Cardiac septum (tissue), 1 donor: Measurements from ENCODE around the gene DUSP22. TPM values are rescaled to one million over a fixed set of nuclear protein-coding genes. Genes with fewer than 3 reads are reported as not detected.
"Not testable (repeated sequence)": the region's sequence is repeated elsewhere in the genome, so short reads cannot be mapped to it uniquely, and the experiment has no call there.

Experiments
- DNase-seq: peaks from one replicate; pipeline ENCODE4 v3.0.0-alpha.2; 2020; ENCODE audit warnings: low spot score
- intact Hi-C: fragments of 100-400 bp; cut with DNase I; formaldehyde crosslinking; loops from one replicate; pipeline ENCODE4 v1.14.0; 2022
- total RNA-seq: library from RNA; stranded (reverse); fragmentation: NEBNext Ultra II Directional; extraction: Animal tissue kit (Norgen Biotek cat#: 25700); gene quantifications from one replicate; pipeline ENCODE4 v1.2.1, GENCODE V29; 2021
- donor health status: DM: no; HTN: no; CAD: no.

DUSP22 gene
- total RNA-seq, 1 donor from 2014 or later, result 49.2 TPM

DNA sequence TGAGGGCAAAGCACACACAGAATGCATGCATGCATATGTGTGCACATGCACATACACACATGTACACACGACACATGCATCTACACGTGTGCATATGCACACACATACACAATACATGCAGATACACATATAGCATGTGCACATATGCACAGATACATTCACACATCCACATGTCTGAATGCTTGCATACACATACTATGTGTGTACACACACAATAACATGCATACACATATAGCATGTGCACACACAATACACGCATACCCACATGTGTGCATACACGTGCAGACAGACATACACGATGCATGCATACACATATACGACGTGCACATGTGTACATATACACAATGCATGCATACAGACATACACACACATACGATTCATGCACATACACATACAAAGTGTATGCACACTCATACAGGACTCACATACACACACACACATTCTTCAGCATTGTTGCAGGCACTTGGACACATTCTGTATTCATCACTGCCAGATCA, 75.1 kb downstream of the DUSP22 start:
- intact Hi-C loops, result no loop called here
- no peak for DNase-seq

DNA sequence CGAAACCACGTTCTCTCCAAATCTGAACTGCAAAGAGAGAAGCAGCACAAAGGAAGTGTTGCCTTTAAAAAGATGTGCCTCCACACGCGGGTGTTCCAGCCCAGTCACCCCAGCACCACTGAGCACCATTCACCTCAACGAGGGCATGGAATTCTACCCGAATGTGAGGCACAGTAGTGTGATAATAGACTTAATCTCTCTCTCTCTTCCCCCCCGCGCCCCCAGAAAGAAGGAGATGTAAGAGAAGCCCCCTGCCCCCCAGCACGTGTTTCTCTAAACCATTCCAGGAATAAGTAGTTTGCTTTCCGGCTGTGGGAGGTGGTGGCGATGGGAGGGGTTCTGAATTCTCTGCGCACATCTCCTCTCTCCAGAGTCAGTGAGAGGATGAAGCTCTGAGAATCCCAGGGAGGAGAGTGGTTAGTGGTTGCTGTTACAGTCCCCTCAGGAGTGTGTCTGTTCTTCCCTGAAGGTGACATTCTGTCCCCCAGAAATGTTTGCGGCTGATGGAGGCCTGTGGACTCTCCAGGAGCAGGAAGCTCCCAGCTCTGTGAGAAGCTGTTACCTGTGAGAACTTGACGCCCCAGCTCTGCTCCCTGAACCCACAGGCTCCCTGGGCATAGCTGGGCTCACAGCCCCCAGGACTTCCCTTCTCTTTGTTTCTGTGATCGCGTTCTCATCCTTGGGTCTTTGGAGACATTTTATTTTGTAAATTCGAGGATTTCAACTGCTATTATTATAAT, 75.8 kb downstream of the DUSP22 start:
- intact Hi-C loops, result no loop called here
- DNase-seq, result no peak

DNA sequence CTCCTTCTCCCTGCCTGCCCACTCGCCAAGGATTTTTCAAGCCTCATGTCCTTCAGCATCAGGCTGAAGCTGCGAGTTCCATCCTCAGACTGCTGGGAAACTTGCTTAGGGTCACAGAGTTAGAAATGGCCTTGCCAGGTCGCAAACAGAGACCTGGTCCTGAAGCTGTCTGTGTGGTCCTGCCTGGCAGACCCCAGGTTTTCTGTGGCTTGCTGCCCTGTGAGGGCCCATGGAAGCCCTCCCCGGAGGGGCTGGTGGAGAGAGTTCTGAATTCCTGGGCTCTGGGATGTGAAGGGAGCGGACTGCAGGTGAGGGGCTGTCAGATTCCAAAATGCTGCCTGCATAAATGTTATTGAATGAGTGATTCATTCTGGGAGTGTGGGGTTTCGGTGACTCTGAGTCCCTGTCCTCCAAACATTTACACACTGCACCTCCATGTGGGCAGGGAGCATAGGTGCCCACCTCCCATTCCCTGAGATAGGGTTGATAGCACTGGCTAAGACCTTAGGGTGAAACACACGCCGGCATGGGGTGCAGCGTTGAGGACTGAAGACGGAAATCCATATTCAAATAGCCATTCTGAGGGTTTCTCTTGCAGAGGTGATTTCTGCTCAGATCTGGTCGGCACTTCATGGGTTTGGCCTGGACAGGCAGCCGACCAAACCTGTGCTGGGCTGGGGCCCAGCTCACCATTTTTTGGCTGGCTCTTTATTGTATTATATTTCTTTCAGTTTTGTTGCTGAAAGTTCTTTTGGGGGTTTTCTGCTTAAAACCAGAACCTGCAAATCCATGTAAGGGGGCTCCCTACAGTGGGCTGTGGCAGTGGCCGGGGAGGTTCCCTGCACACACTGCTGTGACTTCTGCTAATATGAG, 77.5 kb downstream of the DUSP22 start:
- no peak for DNase-seq
- intact Hi-C loops, result no loop called here

DNA sequence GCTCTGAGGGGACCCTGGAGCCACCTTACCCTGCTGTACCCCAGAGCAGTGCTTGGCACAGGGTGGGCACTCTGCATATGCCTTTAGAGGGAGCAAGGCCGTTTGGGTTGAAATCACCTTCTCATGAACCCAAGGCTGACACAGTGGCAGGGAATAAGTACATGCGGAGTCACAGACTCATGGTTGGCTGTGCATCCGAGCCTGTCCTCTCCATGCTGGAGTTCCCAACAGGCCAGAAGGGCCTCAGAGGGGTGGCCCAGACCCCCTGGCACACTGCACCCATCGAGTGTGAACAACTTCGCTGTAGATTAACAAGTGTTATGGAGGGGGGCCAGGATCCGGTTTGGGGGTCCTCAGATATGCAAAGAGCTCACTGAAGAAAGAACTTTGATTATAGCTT, 78.3 kb downstream of the DUSP22 start:
- intact Hi-C loops, result no loop called here
- no peak for DNase-seq

DNA sequence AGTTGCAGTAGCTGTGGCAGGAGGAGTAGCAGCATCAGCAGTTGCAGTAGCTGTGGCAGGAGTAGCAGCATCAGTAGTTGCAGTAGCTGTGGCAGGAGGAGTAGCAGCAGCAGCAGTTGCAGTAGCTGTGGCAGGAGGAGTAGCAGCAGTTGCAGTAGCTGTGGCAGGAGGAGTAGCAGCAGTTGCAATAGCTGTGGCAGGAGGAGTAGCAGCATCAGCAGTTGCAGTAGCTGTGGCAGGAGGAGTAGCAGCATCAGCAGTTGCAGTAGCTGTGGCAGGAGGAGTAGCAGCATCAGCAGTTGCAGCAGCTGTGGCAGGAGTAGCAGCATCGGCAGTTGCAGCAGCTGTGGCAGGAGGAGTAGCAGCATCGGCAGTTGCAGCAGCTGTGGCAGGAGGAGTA, 79.6 kb downstream of the DUSP22 start:
- intact Hi-C loops, DNase-seq: not testable (repeated sequence)

DNA sequence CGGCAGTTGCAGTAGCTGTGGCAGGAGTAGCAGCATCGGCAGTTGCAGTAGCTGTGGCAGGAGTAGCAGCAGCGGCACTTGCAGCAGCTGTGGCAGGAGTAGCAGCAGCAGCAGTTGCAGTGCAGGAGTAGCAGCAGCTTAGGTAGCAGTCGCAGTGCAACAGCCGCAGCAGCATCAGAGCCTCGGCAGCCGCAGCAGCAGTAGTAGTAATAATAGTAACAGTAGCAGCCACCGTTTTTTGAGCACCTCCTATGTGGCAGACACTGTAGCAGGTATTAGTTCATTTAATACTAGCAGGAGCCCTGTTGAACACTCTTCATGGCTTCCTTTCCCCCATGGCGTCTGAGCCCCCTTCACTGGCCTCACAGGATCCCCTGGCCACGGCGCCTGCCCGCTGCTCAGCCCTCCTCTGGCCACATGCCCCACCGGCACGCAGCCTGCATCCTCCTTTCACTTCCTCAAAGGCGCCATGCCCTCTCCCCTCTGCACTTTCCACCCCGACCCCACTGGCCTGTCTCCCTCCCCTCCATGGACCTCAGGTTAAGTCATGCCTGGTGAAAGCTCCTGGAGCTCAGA, 80.1 kb downstream of the DUSP22 start:
- DNase-seq, result no peak
- intact Hi-C loops, result no loop called here

DNA sequence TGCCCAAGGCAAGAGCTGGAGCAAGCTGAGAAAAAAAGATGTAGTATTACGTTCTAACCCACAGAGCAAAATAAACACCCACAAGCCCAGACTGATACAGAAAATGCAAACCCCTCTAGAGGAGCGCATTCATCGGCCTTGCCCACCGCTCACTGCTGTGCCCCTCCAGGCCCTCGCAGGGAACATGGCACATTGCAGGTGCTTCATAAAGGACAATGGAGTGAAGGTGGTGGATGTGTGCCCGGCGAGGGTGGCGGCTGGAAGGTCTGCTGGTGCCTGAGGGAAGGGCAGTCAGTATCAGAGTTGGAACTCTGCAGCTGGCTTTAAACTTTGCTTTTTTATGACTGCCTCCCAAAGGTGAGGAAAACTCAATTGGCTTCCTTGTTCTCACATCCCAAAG, 80.7 kb downstream of the DUSP22 start:
- intact Hi-C loops, result no loop called here
- DNase-seq, result no peak

DNA sequence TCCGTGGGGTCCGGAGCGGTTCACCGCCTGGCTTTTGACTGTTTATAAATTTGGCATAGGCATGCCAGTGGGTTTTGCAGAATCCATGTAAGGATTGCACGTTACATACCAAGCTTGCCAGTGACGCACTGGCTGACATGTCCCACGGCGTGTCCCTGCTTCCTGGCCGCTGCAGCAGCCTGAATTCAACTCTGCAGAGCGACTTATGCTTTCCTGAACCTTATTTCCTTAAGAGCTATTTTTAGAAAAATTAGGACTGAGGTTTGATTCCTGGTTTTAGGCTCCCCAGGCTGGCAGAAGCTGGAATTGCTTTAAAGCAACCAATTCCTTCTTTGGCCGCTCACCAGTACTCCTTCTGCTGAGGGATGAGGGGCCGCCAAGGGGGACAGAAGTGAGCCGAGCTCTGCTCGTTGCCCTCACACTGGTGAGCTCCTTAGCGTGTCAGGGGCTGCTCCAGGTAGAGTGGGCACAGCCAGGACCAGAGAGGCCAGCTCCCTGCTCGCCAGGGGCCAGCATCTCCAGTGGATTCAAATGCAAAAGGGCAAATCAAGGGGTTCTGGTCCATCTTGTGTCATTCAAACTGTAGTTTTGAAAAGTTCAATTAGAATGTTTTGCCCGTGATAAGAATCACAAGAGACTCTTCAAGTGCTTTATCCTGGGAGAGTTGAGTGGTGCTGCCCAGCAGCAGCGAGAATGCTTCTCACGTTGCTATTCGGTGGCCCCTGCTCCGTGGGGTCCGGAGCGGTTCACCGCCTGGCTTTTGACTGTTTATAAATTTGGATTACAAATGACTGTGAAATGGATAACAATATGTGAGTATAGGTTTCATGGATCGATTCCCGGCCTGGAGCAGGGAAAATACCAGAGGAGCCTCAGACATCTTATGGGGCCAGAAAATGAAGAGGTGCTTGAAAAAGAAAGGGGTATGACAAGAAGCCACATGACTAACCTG, 81.8 kb downstream of the DUSP22 start:
- no peak for DNase-seq
- intact Hi-C loops, result no loop called here

DNA sequence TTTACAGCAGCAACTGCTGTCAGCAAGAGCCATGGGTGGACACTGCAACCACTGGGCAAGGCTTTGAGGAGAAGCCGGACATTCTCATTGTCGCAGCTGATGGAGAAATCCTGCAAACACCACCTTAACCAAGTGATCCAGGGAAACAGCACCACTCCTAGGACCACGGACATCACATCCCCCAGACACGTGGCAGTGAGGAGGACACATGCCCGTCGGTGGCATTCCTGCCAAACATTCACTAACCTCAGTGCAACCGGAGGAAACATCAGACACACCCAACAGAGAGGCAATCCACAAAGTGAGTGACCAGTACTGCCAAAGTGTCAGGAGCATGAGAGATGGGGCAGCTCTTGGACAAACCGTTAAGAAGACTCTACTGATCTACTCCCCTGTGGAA, 82.7 kb downstream of the DUSP22 start:
- DNase-seq, result no peak
- intact Hi-C loops, result no loop called here

DNA sequence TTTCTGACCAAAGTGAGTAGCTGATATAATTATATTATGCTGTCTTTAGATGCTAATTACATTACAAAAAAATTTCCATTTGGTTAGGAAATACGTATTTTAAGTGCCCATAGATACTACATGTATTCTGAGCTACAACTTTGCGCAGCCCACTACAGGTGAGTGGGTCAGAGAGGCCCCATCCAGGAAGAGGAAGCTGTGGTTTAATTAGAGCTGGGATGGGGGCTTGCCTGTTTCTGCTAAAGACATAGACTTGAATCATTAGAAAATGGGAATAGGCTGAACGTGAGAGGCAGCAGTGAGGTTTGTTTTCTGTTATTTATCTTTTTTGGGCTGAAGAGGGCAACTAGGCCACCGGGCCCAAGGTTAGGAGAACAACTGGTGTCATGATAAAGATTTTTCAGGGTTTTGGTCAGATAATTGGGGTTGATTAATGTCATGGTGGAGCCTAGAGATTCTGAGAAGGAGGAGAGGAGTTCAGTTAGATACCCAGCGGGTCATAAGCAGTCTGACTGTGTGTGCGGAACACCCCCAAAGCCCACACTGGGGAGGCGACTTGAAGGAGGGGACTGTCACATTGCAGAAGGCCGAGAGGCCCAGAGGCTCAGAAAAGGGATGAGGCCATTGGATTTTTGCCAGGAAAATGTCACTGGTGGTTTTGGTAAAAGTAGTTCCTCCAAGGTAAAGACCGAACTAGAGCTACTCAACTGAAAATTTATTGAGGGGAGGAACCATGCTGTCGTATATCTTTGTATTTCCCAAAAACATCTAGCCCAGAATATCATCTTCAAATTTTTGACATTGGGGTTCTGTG, 84.7 kb downstream of the DUSP22 start:
- no peak for DNase-seq
- intact Hi-C loops, result no loop called here

DNA sequence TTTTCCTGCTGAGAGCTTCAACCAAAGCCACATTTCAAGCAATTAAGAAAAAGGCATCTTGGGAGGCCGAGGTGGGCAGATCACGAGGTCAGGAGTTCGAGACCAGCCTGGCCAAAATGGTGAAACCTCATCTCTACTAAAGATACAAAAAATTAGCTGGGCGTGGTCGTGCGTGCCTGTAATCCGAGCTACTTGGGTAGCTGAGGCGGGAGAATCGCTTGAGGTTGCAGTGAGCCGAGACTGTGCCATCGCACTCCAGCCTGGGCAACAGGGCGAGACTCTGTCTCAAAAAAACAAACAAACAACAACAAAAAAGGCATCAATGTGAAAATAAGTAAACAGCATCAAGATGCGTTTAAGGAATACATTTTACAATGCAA, 85.3 kb downstream of the DUSP22 start:
- intact Hi-C loops, result not testable (repeated sequence)

DNA sequence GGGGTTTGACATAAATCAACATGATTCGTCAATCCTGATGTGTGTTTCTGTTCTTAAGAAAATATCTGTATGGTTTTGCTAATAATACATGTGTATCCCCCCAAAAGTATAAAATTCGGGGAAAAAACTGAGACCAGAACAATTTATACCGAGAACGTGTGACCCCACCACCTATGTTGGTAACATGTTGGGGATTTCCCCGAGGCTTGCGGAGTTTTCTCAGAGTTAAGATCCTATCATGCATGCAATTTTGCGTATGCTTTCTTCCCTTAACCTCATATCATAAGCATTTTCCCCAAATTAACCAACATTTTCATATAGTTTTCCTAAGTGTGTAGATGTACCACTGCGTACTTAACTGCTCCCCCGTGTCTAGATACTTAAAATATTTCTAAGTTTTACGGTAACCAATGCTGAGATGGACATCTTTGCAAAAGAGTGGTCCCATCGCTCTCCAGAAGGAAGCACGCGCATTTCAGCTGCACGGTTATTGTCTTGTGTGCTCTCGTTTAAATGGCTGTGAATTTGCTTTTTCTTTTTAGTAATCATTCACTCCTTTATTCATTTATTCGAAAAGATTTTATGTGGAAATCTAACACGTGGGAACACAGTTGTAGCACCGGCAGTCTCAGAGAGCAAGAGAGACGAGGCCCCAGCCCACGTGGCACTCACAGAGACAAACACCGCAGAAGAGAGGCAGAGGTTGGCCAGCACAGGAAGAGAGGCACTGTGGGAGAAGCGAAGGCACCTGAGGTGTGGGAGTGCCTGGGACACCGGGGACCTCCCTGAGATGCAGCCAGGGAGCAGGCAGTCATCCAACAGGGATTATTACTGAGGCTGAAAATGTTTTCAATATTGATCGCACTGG, 86.0 kb downstream of the DUSP22 start:
- DNase-seq, result no peak
- intact Hi-C loops, result no loop called here

More for the DNA sequence above, 85.3 kb downstream of the DUSP22 start:
- not testable (repeated sequence) for DNase-seq

DNA sequence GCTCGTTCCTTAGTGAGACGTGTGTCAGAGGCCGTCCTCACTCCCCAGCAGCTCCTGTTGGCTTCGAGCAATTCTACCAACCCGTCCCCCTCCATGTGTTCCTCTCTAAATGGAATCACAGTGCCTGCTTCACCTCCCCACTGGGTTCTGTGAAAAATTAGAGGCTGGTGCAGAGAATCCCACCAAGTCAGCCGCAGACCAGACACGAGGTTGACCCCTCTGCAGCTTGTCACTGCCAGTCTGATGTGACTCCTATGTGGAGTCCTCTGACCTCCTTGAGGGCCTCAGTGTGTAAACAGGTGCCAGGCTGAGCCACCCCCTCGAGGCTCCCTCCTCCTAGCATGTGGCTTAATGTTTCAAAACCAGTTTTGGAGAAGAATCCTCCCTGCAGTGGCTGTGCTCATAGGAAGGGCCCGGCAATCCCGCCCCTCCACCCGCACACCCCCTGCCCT, 86.7 kb downstream of the DUSP22 start:
- no peak for DNase-seq
- intact Hi-C loops, result no loop called here

DNA sequence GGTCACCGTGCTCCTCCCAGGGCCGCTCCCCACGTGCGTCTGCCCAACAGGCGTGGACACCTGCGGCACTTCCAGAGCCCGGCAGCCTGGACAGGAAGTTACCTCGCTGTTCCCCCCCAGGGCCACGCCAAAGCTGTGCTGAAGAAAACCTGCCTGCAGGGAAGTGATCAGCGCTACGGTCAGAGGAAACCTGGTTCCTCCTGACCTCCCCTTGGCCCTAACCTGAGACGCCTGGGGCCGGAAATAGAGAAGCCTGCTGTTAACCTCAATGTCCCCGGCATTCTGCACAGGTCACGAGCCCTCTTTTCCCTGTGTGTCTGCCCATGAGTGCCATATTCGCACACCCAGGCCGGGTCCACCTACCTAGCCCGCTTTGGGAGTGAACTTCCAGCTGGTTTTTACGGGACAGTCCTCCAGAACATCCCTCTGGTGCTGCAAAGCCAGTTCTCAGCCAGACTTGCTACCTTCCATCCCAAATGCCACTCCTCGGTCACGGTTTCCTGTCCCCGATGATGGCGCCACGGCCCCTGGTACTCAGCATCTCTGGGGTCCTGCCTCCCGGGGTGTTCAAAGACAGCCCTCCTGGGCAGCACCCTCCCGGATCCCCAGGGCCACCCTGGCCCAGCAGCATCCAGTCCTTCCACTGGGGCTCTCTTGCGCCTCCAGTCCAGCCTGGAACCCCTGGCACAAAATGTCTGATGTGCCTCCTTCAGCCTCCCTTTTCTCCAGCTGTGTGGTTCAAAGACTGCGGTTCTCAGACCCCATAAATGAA, 87.3 kb downstream of the DUSP22 start:
- DNase-seq, result no peak
- intact Hi-C loops, result no loop called here

DNA sequence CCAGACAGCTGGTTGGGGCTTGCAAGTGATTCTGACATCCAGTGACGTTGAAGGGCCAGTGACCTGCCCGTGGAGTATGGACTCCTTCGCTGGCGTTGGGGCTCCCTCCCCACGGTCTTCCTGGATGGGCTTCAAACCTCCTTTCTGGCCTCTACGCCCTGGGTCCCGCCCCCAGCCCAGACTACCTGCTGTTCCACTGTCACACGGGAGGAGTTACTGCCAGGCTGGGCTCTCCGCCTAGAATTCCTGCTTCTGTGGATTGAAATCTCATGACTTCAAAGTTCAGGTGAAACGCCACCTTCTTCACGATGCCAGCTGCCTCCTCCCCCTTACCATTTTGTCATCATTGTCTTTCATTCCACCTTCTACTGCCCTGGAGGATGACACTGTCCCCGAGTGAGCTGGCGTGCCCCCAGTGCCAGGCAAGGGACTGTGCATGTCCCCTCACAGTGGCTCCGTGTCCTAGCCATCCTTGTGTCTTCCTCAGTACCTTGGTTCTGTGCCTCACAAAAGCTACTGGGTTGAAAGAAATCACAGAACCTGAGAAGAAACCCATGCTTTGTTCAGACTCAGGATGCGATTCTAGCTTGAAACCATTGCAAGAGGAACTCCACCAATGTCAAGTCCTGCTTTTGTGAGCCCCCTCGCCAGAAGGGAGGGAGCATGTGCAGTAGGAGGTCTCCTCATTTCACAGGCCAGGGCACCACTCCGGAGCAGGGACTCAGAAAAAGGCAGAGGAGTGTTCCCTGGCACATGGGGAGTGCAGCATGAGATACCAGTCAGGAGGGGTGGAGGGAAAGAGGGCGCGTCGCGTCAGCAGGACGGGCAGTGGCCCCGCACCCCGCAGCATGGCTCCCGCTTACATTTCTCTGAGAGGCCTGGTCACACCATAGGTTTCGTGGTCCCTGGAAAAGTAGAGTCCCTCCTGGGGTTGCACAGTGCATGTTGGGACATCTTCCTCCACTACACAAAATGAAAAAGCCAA, 88.2 kb downstream of the DUSP22 start:
- no peak for DNase-seq
- intact Hi-C loops, result no loop called here
